Gastroesophageal sphincter (tissue), 3 donors: ENCODE results near the gene TCP11.

Source experiments
- CTCF ChIP-seq, 4 experiments: fragments of 200-600 bp in 2 of 4; fragments of 450-650 bp in 2 of 4; sonication (generic) in 1 of 4; IDR thresholded peaks; one replicate each; pipeline ENCODE4 v1.5.1; 2017 to 2019; ENCODE audit warnings: antibody characterized with exemption in 4 of 4, mild to moderate bottlenecking in 2 of 4, moderate library complexity in 2 of 4
- EP300 ChIP-seq: sonication (generic); formaldehyde crosslinking; IDR thresholded peaks from one replicate; pipeline ENCODE4 v1.6.1; 2017; ENCODE audit warnings: antibody characterized with exemption, mild to moderate bottlenecking
- POLR2A ChIP-seq, 2 donors: fragments of 450-650 bp; IDR thresholded peaks; one replicate each; pipeline ENCODE4 v1.6.1; 2017; ENCODE audit warnings: antibody characterized with exemption in 2 of 2, mild to moderate bottlenecking in 2 of 2, moderate library complexity in 1 of 2

- TF ChIP-seq POLR2A (IDR thresholded peaks at IDR 0.05) (no peak), EP300 (no peak), CTCF (IDR thresholded peaks at IDR 0.05) (no peak)
Measured at GRCh38 chr6:35084511-35085203, 56.5 kb downstream of the TCP11 start.
